H1 (cell line): ENCODE results near the gene CFAP92. TPM values are rescaled to one million over a fixed set of nuclear protein-coding genes. Genes with fewer than 3 reads are reported as not detected.

Experiments used
- CTCF ChIA-PET: fragments of 300-600 bp; sonication (Branson Sonifier 250); formaldehyde crosslinking; loops from one replicate; lab custom pipeline; 2021; ENCODE audit not compliant: partially characterized antibody; lab: Charles Lee
- POLR2A ChIA-PET: fragments of 300-600 bp; sonication (Branson Sonifier 250); formaldehyde crosslinking; loops from one replicate; lab custom pipeline; 2021; ENCODE audit warnings: inconsistent platforms; ENCODE audit not compliant: partially characterized antibody; lab: Charles Lee
- DNase-seq, 2 experiments: peaks; one replicate each; pipeline versions ENCODE4 v3.0.0 to v3.0.0-alpha.2; 2010 to 2022; ENCODE audit warnings: low spot score in 2 of 2, low read depth in 1 of 2, mixed read lengths in 1 of 2
- FAIRE-seq: peaks from 2 replicates; lab custom pipeline; 2011; peaks lifted over from hg19 to GRCh38; lab: Jason Lieb, UNC
- H2AFZ ChIP-seq: 2 replicates; pipeline ENCODE4 v1.8.1; 2012; ENCODE audit warnings: low read length, inconsistent platforms
- H2AK5ac ChIP-seq: 2 replicates; pipeline ENCODE4 v1.6.1; 2013; ENCODE audit warnings: low read depth, low read length
- H2BK120ac ChIP-seq: replicated peaks from 2 replicates; pipeline ENCODE3; 2013; ENCODE audit warnings: low read depth, low read length, inconsistent platforms
- H2BK12ac ChIP-seq: 2 replicates; pipeline ENCODE4 v1.6.1; 2013; ENCODE audit warnings: low read depth, low read length
- H2BK15ac ChIP-seq: 2 replicates; pipeline ENCODE4 v1.6.1; 2013; ENCODE audit warnings: low read length
- H2BK20ac ChIP-seq: 2 replicates; pipeline ENCODE4 v1.6.1; 2013; ENCODE audit warnings: low read length
- H2BK5ac ChIP-seq: 2 replicates; pipeline ENCODE4 v1.6.1; 2013; ENCODE audit warnings: low read depth, low read length
- H3K14ac ChIP-seq: 2 replicates; pipeline ENCODE4 v1.6.1; 2013; ENCODE audit warnings: inconsistent platforms; ENCODE audit not compliant: insufficient read length
- H3K18ac ChIP-seq: 2 replicates; pipeline ENCODE4 v1.6.1; 2013; ENCODE audit warnings: low read length; ENCODE audit errors: extremely low read depth
- H3K23ac ChIP-seq: 2 replicates; pipeline ENCODE4 v1.6.1; 2013; ENCODE audit warnings: inconsistent platforms; ENCODE audit not compliant: insufficient read length
- H3K23me2 ChIP-seq: 2 replicates; pipeline ENCODE4 v1.6.1; 2013; ENCODE audit warnings: low read depth, low read length
- H3K27ac ChIP-seq: 2 replicates; pipeline ENCODE4 v1.6.1; 2011; ENCODE audit warnings: low read depth, low read length, inconsistent platforms
- H3K27me3 ChIP-seq, 4 experiments: replicated peaks in 1 of 4; 1 replicate in 1 of 4; 2 replicates in 3 of 4; pipeline versions ENCODE4 v1.6.1 to v1.8.1; 2011 to 2013; ENCODE audit warnings: low read length in 3 of 4, mild to moderate bottlenecking in 3 of 4, inconsistent platforms in 2 of 4, mixed read lengths in 2 of 4, moderate library complexity in 1 of 4; ENCODE audit not compliant: control insufficient read depth in 3 of 4, insufficient read depth in 3 of 4; ENCODE audit errors: extremely low read depth in 1 of 4
- H3K36me3 ChIP-seq, 4 experiments: 2 replicates each; pipeline versions ENCODE4 v1.6.1 to v1.8.1; 2011 to 2013; ENCODE audit warnings: mild to moderate bottlenecking in 4 of 4, low read length in 3 of 4, moderate library complexity in 2 of 4, control low read depth in 1 of 4, inconsistent platforms in 1 of 4; ENCODE audit not compliant: insufficient read depth in 4 of 4, control insufficient read depth in 2 of 4
- H3K4ac ChIP-seq: replicated peaks from 2 replicates; pipeline ENCODE3; 2013; ENCODE audit warnings: low read length, low read depth, mixed read lengths, inconsistent platforms; ENCODE audit not compliant: insufficient read length
- H3K4me1 ChIP-seq, 4 experiments: replicated peaks in 1 of 4; 1 replicate in 1 of 4; 2 replicates in 3 of 4; pipeline versions ENCODE4 v1.6.1 to v1.8.1; 2011 to 2013; ENCODE audit warnings: low read length in 3 of 4, inconsistent platforms in 2 of 4, mixed read lengths in 1 of 4; ENCODE audit not compliant: insufficient read depth in 4 of 4, control insufficient read depth in 3 of 4
- H3K4me2 ChIP-seq, 2 experiments: 2 replicates each; pipeline versions ENCODE4 v1.6.1 to v1.8.1; 2011 to 2013; ENCODE audit warnings: low read depth in 2 of 2, low read length in 2 of 2, control low read depth in 1 of 2, inconsistent platforms in 1 of 2, mild to moderate bottlenecking in 1 of 2; ENCODE audit not compliant: insufficient read depth in 1 of 2
- H3K4me3 ChIP-seq, 4 experiments: fragments of 200-600, 300-600 bp in 1 of 4; sonication (generic), shearing (Covaris generic), sonication (Bioruptor Twin) in 1 of 4; 2 replicates each; pipeline versions ENCODE4 v1.5.1 to v1.8.1; 2011 to 2016; ENCODE audit warnings: low read length in 4 of 4, low read depth in 3 of 4, control low read depth in 2 of 4, inconsistent platforms in 2 of 4, mild to moderate bottlenecking in 2 of 4, mixed read lengths in 1 of 4, moderate library complexity in 1 of 4; ENCODE audit not compliant: insufficient read depth in 2 of 4; ENCODE audit errors: extremely low read depth in 1 of 4
- H3K56ac ChIP-seq: replicated peaks from 2 replicates; pipeline ENCODE3; 2013; ENCODE audit warnings: low read depth, mild to moderate bottlenecking, mixed read lengths, low read length, inconsistent platforms; ENCODE audit not compliant: insufficient read length
- H3K79me1 ChIP-seq: 2 replicates; pipeline ENCODE4 v1.6.1; 2013; ENCODE audit warnings: low read depth, low read length, control low read depth
- H3K79me2 ChIP-seq, 2 experiments: 2 replicates each; pipeline versions ENCODE4 v1.6.1 to v1.8.1; 2012 to 2013; ENCODE audit warnings: low read length in 2 of 2, mild to moderate bottlenecking in 2 of 2, inconsistent platforms in 1 of 2; ENCODE audit not compliant: insufficient read depth in 2 of 2, control insufficient read depth in 1 of 2
- H3K9ac ChIP-seq, 4 experiments: replicated peaks in 1 of 4; 1 replicate in 1 of 4; 2 replicates in 3 of 4; pipeline versions ENCODE4 v1.6.1 to v1.8.1; 2011 to 2013; ENCODE audit warnings: low read depth in 3 of 4, low read length in 3 of 4, control low read depth in 2 of 4, mild to moderate bottlenecking in 2 of 4, moderate library complexity in 2 of 4, inconsistent platforms in 1 of 4; ENCODE audit errors: extremely low read depth in 1 of 4
- H3K9me3 ChIP-seq, 2 experiments: 2 replicates each; pipeline versions ENCODE4 v1.6.1 to v1.8.1; 2012 to 2013; ENCODE audit warnings: mild to moderate bottlenecking in 2 of 2, moderate library complexity in 2 of 2, control low read depth in 1 of 2, inconsistent platforms in 1 of 2, low read depth in 1 of 2, low read length in 1 of 2, mixed read lengths in 1 of 2; ENCODE audit not compliant: insufficient read depth in 2 of 2
- H4K20me1 ChIP-seq, 2 experiments: replicated peaks in 1 of 2; 2 replicates each; pipeline versions ENCODE3 to v1.8.1; 2011 to 2013; ENCODE audit warnings: inconsistent platforms in 2 of 2, low read length in 2 of 2, mild to moderate bottlenecking in 1 of 2; ENCODE audit not compliant: insufficient read depth in 2 of 2, control insufficient read depth in 1 of 2
- H4K5ac ChIP-seq: 2 replicates; pipeline ENCODE4 v1.6.1; 2013; ENCODE audit warnings: low read length, low read depth, mixed read lengths, inconsistent platforms; ENCODE audit not compliant: insufficient read length
- H4K8ac ChIP-seq: 2 replicates; pipeline ENCODE4 v1.8.0; 2013; ENCODE audit warnings: mild to moderate bottlenecking, moderate library complexity, low read length, inconsistent platforms; ENCODE audit not compliant: insufficient read depth; ENCODE audit errors: extremely low read depth
- H4K91ac ChIP-seq: replicated peaks from 2 replicates; pipeline ENCODE3; 2013; ENCODE audit warnings: low read length, mixed read lengths, inconsistent platforms; ENCODE audit not compliant: insufficient read length
- SUZ12 ChIP-seq: fragments of 200-600 bp; sonication (generic); IDR thresholded peaks from 2 replicates; pipeline ENCODE4 v1.6.1; 2012; ENCODE audit warnings: mild to moderate bottlenecking, inconsistent platforms, low read length, moderate library complexity, mixed read lengths
- WGBS, 2 experiments: shearing (Covaris generic) in 1 of 2; methylation state at CpG; one replicate each; pipeline versions ENCODE4 v1.1.6 to v1.1.7; 2013 to 2015; ENCODE audit warnings: low lambda C conversion rate in 2 of 2, mixed read lengths in 2 of 2, inconsistent platforms in 1 of 2, low coverage in 1 of 2, missing lambda C conversion rate in 1 of 2; ENCODE audit not compliant: insufficient replicate concordance in 2 of 2, insufficient coverage in 1 of 2, insufficient read length in 1 of 2; ENCODE audit errors: extremely low coverage in 1 of 2, missing lambda C conversion rate in 1 of 2; 5-methylcytosine and 5-hydroxymethylcytosine counted together
- polyA plus RNA-seq, 7 experiments: library from polyadenylated mRNA; depleted of rRNA in 3 of 7; stranded (reverse) in 5 of 7; unstranded in 2 of 7; fragments of >200 nt in 5 of 7; fragments of 200-250 nt in 2 of 7; gene quantifications; 1 replicate in 5 of 7; 2 replicates in 1 of 7; 4 replicates in 1 of 7; pipeline versions ENCODE4 v1.2.1 to v1.2.3, GENCODE V29; 2011 to 2013; ENCODE audit warnings: missing spikeins in 2 of 7, mixed read lengths in 2 of 7
- total RNA-seq: library from RNA; stranded (reverse); fragmentation: NEBNext Ultra II Directional; extraction: Animal tissue kit (Norgen Biotek cat#: 25700); gene quantifications from 2 replicates; pipeline ENCODE4 v1.2.1, GENCODE V29; 2021
- TF ChIP-seq, protein P1 (sequence below): IDR thresholded peaks from 2 replicates; pipeline ENCODE4 v1.6.1; 2012; ENCODE audit warnings: inconsistent platforms

Gene CFAP92
- total and polyA plus RNA-seq, 2 of the 8 experiments (the other 6 are each of a cell fraction or from before 2014, with no cell fraction given), result 0.77 to 2.0 TPM

DNA sequence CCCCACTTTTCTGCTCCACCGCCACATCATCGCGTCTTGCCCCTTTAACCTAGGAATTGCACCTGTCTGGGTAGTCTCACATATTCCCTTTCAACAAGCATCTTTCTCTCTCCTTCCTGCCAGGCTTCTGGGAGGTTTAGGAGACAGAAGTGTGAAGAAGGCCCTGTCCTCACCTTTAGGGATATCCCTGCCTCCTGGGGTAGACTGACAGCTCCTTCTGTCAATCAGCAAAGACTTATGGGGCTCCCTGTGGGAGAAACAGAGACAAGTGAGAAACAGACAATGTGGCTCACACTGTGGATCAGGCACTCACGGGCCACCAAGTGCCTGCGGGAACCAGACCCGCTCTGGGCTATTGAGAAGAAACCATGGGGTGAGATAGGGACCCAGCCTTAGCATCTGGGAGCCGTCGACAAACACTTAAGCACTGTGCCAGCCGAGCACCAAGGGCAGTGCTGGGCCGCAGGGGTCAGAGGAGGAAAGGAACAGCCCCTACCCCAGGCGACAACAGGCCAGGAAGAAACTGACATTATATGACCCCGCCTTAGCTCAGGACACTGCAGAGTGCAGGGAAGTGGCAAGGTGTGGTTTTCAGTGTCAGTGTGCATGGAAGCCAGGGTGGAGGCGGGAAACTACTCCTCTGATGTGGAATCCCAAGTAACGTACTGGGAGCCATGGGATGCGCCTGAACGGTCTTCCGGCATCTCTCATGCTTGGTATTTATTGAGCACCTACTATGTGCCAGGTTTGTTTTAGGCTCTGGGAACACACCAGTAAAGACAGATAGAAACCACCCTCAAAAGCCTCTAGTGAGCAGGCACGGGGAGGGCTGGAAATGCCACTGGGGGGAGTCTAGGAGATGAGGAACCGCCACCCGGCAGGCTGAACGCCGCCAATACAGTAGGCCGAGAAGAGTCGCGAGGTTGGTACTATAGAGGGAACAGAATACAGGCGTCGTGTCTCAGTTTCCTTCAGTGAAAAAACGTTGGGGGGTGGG, 9.0 kb upstream of the CFAP92 start:
- no peaks in the 10 kb centered on the region for H3K79me2 ChIP-seq
- TF ChIP-seq SUZ12, result no peak; the same call in 1 of the 2 replicates
- TF ChIP-seq, protein P1, sequence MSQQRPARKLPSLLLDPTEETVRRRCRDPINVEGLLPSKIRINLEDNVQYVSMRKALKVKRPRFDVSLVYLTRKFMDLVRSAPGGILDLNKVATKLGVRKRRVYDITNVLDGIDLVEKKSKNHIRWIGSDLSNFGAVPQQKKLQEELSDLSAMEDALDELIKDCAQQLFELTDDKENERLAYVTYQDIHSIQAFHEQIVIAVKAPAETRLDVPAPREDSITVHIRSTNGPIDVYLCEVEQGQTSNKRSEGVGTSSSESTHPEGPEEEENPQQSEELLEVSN, result peak; percentile 32
- H3K56ac ChIP-seq, result no peak overlapping the region
- no peak overlapping the region for H3K23ac ChIP-seq
- H3K14ac ChIP-seq, result no peak overlapping the region
- H4K5ac ChIP-seq, result no peak overlapping the region
- 0 out of 2 replicates have a peak overlapping the region, but pooled peaks have one; percentile 36 for H4K8ac ChIP-seq
- 0 out of 2 replicates have a peak overlapping the region, but pooled peaks have one; percentile 89 for H2AFZ ChIP-seq
- H2BK20ac ChIP-seq, result no peak overlapping the region
- H3K27ac ChIP-seq, result no peak overlapping the region
- no peak overlapping the region for H2BK5ac ChIP-seq
- H3K27me3 ChIP-seq, result peaks cover 52 to 70% (median 58%) of the 10 kb centered on the region in 4 experiments
- no peak overlapping the region; a peak in 1 of 7 replicates for H3K9ac ChIP-seq
- no peak overlapping the region for H2BK15ac ChIP-seq
- no peak overlapping the region for H3K18ac ChIP-seq
- no peak overlapping the region for H2BK120ac ChIP-seq
- peak overlapping the region; percentile 91 for H3K4me2 ChIP-seq
- no peak for FAIRE-seq
- ChIA-PET CTCF (interaction anchor here (0.7 to 6.0 kb wide), 8 partner anchors 9 to 115 kb away, joined by 3 to 40 read pairs (median 5); partner anchors contain the start of gene CFAP92), POLR2A (interaction anchor here (0.7 to 4.4 kb wide), 6 partner anchors 9 to 25 kb away, joined by 3 to 13 read pairs (median 4); partner anchors contain the start of gene CFAP92)
- DNase-seq, result no peak
- H3K4ac ChIP-seq, result no peak overlapping the region
- no peak overlapping the region for H2BK12ac ChIP-seq
- H4K20me1 ChIP-seq, result peaks cover 2 to 9% of the 10 kb centered on the region in 2 experiments
- peaks cover 0 to 13% (median 0%) of the 10 kb centered on the region in 4 experiments; a peak in 1 of 8 replicates for H3K36me3 ChIP-seq
- peak overlapping the region in 3 of 4 experiments; percentile 4 to 67 (median 64); a peak in 5 of 8 replicates for H3K4me3 ChIP-seq
- H3K4me1 ChIP-seq, result peaks cover 7 to 21% (median 15%) of the 10 kb centered on the region in 4 experiments
- no peak overlapping the region for H4K91ac ChIP-seq
- H3K23me2 ChIP-seq, result peaks cover 21% of the 10 kb centered on the region; the same call in 1 of the 2 replicates
- no peaks in the 10 kb centered on the region for H3K9me3 ChIP-seq
- WGBS, 2 experiments, result 67% methylated on average over 27 of the region's 28 CpGs; no CpG with 5 or more reads in 1 of the 2 experiments
- H3K79me1 ChIP-seq, result no peaks in the 10 kb centered on the region
- H2AK5ac ChIP-seq, result no peak overlapping the region
